ENCODE results near the gene TPD52L2. TPM values are rescaled to one million over a fixed set of nuclear protein-coding genes. Genes with fewer than 3 reads are reported as not detected.
"Not testable (repeated sequence)": the region's sequence is repeated elsewhere in the genome, so short reads cannot be mapped to it uniquely, and the experiment has no call there.

Gene TPD52L2
- polyA plus RNA-seq, 6 donors from 2014 or later = 61.1 to 105 (median 79.9) TPM

DNA sequence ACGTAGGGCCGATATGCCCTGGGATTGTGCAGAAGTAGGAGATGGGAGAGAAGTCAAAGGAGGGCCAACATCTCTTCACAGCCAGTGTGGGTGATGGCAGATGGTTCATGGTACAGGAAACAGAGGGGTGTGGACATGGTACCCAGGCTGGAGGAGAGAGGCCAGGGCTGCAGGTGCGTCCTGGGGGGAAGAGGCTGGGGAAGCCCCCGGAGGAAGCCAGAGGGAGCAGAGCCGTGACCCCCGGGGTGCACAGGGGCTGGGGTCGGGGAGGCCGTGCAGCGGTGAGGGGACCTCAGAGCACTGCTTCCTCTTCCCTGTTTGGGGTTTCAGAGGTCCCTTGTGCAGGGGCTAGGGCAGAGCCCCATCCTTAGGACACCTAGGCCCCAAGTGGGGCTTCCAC, 22.8 kb upstream of the TPD52L2 start:
- ATAC-seq (ENCODE audit: low read depth in 2 of 2) (peak; percentile 76 to 88), DNase-seq (peak; percentile 53)
- peak overlapping the region in 3 of 6 donors; percentile 34 to 82 (median 62) for H3K27ac Mint-ChIP-seq
- peak overlapping the region in 7 of 8 donors; percentile 16 to 83 (median 54) for H3K4me3 Mint-ChIP-seq
- H3K9me3 Mint-ChIP-seq = no peaks in the 10 kb centered on the region
- no peaks in the 10 kb centered on the region for H3K36me3 Mint-ChIP-seq
- H3K27me3 Mint-ChIP-seq = peaks cover 6 to 44% (median 29%) of the 10 kb centered on the region in 3 donors
- H3K4me1 Mint-ChIP-seq = peaks cover 26 to 39% (median 29%) of the 10 kb centered on the region in 3 donors

DNA sequence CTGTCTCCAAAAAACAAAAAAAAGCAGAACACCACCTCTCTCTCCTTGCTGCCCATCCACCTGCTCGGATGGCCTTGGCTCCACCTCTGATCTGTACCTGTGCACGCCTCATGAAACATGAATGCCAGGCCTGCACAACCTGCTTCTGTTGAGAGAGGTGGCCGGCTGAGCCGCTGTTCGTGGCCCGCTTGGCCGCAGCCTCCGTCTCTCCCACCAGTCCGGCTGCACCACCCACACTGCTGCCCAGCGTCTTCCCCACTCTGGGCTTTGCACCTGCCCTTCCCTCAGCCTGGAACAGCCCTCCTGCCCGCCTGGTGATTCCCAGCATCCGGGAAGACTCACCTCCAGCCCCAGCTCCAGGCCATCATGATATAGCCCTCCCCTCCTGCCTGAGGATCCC, 21.8 kb upstream of the TPD52L2 start:
- H3K4me1 Mint-ChIP-seq = peaks cover 26 to 39% (median 26%) of the 10 kb centered on the region in 3 donors
- peak overlapping the region in 1 of 6 donors; percentile 88 for H3K27ac Mint-ChIP-seq
- H3K36me3 Mint-ChIP-seq = no peaks in the 10 kb centered on the region
- H3K4me3 Mint-ChIP-seq = peak overlapping the region in 3 of 8 donors; percentile 18 to 29 (median 19)
- DNase-seq (no peak), ATAC-seq (ENCODE audit: low read depth in 2 of 2) (no peak)
- no peaks in the 10 kb centered on the region for H3K9me3 Mint-ChIP-seq
- H3K27me3 Mint-ChIP-seq = peaks cover 6 to 40% (median 29%) of the 10 kb centered on the region in 3 donors

DNA sequence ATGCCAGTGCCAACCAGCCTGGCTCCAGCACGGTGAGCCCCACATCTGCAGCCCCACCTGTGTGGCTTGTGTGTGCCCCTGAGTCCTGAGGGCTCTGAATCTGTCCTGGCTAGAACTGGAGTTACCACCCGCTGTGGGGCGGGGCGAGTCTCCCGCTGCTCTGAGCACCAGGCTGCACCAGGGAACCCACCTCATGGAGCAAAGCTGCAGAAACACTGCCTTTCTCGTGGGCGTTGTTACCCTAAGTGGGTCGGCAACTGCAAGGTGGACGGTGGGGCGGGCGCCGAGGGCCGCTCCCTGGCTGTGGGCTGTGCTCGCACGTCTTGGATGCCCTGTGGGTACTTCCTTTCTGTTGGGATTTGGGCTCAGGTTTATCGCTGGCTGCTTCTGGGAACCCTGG, 21.3 kb upstream of the TPD52L2 start:
- Mint-ChIP-seq H3K36me3 (no peaks in the 10 kb centered on the region), H3K9me3 (no peaks in the 10 kb centered on the region), H3K27me3 (peaks cover 6 to 40% (median 29%) of the 10 kb centered on the region in 3 donors), H3K4me1 (peaks cover 26 to 39% (median 26%) of the 10 kb centered on the region in 3 donors), H3K27ac (peak overlapping the region in 2 of 6 donors; percentile 47 to 88), H3K4me3 (peak overlapping the region in 3 of 8 donors; percentile 12 to 64 (median 41))
- no peak for DNase-seq
- ATAC-seq (ENCODE audit: low read depth in 2 of 2) = no peak

DNA sequence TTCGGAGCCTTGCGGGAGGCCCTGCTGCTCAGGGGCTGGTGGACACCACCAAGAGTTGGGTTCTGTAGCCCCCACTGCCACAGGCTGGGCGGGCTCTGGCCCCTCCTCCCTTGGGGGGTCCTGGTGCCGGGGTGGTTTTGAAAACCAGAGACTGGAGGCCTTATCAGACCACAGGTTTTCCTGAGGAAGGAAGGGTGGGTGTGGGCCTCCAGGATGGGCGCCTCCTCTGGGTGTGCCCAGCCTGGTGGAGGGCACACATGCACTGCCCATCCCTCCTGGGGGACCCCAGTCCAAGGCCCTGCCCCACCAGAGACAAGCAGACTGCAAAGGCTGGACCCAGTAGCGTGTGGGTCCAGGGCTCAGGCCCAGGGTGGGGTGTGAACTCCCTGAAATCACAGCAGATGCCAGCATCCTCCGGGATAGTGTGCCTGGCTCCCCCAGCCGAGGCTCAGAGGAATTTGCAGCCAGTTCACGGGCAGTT, 20.5 kb upstream of the TPD52L2 start:
- no peaks in the 10 kb centered on the region for H3K9me3 Mint-ChIP-seq
- ATAC-seq (ENCODE audit: low read depth in 2 of 2) (no peak), DNase-seq (no peak)
- H3K27me3 Mint-ChIP-seq = peaks cover 6 to 40% (median 29%) of the 10 kb centered on the region in 3 donors
- no peaks in the 10 kb centered on the region for H3K36me3 Mint-ChIP-seq
- H3K4me3 Mint-ChIP-seq = peak overlapping the region in 1 of 8 donors; percentile 16
- no peak overlapping the region for H3K27ac Mint-ChIP-seq
- H3K4me1 Mint-ChIP-seq = peaks cover 26 to 39% (median 26%) of the 10 kb centered on the region in 3 donors

DNA sequence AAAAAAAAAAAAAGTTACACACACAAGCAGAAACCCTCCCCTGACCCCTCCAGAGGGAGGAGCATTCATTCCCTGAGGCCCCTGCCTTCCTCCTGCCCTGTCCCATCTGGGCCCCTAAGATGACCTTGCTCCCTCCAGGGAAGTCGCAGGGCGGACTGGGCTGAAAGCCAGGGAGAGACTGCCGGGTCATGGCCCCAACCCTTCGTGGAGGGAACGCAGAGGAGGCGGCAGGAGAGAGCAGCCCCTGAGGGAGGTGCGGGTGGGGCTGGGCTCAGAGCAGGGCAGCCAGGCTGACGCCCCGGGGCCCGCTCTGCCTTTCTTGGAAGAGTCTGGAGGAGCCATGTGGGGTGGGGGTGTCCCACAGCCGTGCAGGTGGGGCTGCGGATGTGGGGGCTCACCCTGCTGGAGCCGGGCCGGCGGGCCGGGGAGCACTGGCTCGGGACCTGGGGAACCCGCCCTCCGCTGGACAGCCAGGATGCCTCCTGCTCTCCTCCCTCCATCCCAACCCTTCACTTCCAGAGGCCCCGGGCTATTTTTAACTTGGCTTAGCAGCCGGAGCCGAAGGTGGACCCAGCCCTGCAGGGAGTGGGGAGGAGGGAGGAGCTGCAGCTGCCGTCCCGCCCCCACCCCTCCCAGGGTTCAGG, 18.8 kb upstream of the TPD52L2 start:
- H3K4me1 Mint-ChIP-seq = peaks cover 29 to 37% (median 31%) of the 10 kb centered on the region in 3 donors
- H3K27ac Mint-ChIP-seq = peak overlapping the region in 1 of 6 donors; percentile 59
- peaks cover 14 to 50% (median 33%) of the 10 kb centered on the region in 3 donors for H3K27me3 Mint-ChIP-seq
- DNase-seq (no peak), ATAC-seq (ENCODE audit: low read depth in 2 of 2) (no peak)
- H3K9me3 Mint-ChIP-seq = no peaks in the 10 kb centered on the region
- H3K36me3 Mint-ChIP-seq = no peaks in the 10 kb centered on the region
- no peak overlapping the region for H3K4me3 Mint-ChIP-seq

DNA sequence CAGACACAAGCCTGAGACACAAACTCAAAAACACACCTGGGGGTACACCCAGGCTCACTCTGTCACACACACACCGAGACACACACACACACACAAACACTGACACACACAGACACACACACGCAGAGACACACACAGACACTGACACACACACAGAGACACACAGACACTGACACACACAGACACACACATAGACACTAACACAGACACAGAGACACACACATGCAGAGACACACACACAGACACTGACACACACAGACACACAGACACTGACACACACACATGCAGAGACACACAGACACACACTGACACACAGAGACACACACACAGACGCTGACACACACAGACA, 18.2 kb upstream of the TPD52L2 start:
- ATAC-seq (ENCODE audit: low read depth in 2 of 2) (no peak), DNase-seq (no peak)
- Mint-ChIP-seq H3K27ac (no peak overlapping the region), H3K27me3 (peaks cover 15 to 54% (median 35%) of the 10 kb centered on the region in 3 donors), H3K4me3 (no peak overlapping the region), H3K9me3 (no peaks in the 10 kb centered on the region), H3K4me1 (peaks cover 27 to 38% (median 29%) of the 10 kb centered on the region in 3 donors), H3K36me3 (no peaks in the 10 kb centered on the region)

DNA sequence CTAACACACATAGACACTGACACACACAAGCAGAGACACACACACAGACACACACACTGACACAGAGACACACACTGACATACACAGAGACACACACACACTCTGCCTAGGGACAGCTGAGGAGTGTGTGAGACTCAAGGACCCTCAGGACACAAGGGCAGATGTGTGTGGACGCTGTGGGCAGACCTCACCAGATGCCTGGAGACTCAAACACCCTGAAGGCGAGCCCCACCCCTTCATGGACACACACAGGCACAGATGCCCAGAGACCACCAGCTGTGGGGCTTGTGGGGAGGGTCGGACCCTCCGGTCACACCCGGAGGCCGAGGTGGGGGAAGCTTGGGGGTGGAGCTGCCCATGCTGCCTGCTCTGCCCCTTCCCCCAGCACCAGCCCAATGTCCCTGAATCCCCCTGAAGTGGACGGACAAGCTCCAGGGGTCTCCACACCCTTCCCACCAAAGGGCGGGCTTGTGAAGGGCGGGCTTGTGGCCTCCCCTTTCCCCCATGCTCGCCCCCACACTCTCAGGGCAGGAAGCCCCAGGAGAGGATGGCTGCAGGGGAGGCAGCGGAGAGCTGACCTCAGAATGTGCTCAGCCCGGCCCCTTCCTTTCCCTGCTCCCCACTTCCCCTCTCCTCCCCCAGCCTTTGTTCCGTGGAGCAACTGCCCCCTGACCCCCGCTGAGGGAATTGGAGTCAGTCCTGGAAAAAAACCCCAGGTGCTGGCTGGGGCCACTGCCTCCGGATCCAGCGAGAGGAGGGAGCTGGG, 17.6 kb upstream of the TPD52L2 start:
- no peak overlapping the region for H3K27ac Mint-ChIP-seq
- H3K9me3 Mint-ChIP-seq = peaks cover 0 to 2% (median 0%) of the 10 kb centered on the region in 7 donors
- peaks cover 14 to 55% (median 35%) of the 10 kb centered on the region in 3 donors for H3K27me3 Mint-ChIP-seq
- ATAC-seq (ENCODE audit: low read depth in 2 of 2) (no peak), DNase-seq (no peak)
- H3K4me1 Mint-ChIP-seq = peaks cover 22 to 32% (median 24%) of the 10 kb centered on the region in 3 donors
- H3K4me3 Mint-ChIP-seq = no peak overlapping the region
- H3K36me3 Mint-ChIP-seq = no peaks in the 10 kb centered on the region

DNA sequence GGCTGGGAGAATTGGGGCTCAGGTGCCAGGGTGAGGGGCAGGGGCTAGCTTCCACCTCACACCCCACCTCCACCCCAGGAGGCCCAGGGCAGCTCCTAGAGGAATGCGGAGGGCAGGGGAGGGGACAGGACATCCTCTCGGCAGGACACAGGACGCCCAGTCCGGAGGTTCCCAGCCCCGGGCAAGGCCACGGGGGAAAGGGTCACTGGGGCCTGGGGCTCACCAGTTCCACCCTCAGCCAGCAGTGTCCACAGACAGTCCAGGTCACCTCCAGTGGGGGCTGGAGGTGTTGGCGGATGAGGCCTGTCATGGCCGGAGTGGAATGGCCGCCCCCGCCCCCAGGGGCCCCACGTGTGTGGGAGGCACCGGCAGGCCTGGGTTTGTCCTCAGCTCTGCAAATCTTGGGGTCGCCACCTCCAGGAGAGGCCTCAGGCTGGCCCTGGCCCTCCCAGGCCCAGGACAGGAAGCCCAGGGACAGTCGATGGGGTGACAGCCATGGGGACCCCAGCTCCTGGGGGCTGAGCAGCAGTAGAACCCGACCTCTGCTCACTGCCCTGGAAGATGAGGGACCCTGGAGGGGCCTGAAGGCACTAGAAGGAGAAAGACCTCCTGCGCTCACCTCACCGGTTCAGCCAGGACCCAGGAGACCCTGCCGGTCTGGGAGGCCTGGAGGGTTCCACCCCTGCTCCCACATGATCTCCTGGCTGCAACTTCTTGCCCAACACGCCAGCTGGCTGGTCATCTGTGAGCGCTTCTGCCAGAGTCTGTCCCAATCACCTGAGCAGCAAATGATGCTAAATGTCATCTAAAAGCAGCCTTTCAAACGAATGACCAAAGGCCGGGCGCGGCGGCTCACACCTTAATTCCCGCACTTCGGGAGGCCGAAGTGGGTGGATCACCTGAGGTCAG, 16.8 kb upstream of the TPD52L2 start:
- ATAC-seq (ENCODE audit: low read depth in 2 of 2) = no peak
- H3K4me1 Mint-ChIP-seq = peaks cover 20 to 24% (median 22%) of the 10 kb centered on the region in 3 donors
- DNase-seq = no peak
- H3K27ac Mint-ChIP-seq = no peak overlapping the region
- H3K4me3 Mint-ChIP-seq = no peak overlapping the region
- peaks cover 0 to 2% (median 0%) of the 10 kb centered on the region in 7 donors for H3K9me3 Mint-ChIP-seq
- H3K27me3 Mint-ChIP-seq = peaks cover 14 to 56% (median 33%) of the 10 kb centered on the region in 3 donors
- no peaks in the 10 kb centered on the region for H3K36me3 Mint-ChIP-seq

DNA sequence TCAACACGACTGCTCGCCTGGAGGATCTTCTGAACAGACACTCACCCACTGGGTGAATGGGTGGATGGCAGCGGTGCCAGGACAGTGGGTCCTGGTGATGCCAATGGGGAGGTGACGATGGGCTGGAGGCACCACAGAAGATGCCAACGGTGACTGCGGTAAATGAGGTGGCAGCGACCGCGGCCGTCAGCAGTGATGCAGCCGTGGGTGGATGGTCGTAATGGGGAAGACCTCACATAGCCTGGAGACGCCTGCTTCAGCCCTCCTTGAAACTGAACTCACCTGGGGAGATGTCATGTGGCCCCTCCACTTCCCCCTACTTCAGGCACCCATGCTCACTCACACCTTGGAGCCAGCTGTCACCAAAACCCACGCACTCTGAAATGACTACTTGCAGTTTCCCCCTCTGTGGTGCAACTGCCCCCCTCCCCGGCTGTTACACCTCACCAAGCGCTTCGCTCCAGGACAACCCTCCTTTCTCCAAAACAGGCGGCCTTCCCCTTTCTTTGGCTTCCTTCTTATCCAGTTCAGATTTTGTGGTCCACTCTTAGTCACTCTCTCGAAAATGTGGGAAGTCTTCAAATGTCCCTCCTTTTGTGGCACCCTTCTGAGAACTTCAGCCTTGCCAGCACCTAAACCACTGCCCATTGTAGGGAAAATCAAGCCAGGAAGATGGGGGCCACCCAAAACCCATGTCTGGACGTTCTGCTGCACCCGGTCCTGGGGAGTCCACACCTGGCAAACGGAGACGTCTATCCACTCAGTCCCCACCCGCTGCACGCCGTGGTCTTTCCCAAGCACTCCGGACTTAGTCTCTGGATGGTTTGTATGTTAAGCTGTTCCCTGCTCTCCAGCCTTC, 14.2 kb upstream of the TPD52L2 start:
- ATAC-seq (ENCODE audit: low read depth in 2 of 2) = peak; percentile 78 to 85
- H3K27ac Mint-ChIP-seq = peak overlapping the region in 3 of 6 donors; percentile 75 to 95 (median 81)
- H3K4me3 Mint-ChIP-seq = no peak overlapping the region

DNA sequence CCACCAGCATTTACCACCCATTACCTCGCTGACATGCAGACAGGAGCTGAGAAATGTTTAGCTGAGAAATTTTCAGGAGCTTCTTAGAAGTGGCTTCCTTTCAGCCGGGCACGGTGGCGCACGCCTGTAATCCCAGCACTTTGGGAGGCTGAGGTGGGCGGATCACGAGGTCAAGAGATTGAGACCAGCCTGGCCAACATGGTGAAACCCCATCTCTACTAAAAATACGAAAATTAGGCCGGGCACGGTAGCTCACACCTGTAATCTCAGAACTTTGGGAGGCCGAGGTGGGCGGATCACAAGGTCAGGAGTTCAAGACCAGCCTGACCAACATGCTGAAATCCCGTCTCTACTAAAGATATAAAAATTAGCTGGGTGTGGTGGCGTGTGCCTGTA, 13.5 kb upstream of the TPD52L2 start:
- H3K36me3 Mint-ChIP-seq; DNase-seq; H3K27ac Mint-ChIP-seq; ATAC-seq (ENCODE audit: low read depth in 2 of 2); H3K9me3 Mint-ChIP-seq: not testable (repeated sequence)
- peak overlapping the region in 1 of 8 donors; percentile 22 for H3K4me3 Mint-ChIP-seq
- peaks cover 14 to 25% (median 22%) of the 10 kb centered on the region in 3 donors for H3K27me3 Mint-ChIP-seq
- H3K4me1 Mint-ChIP-seq = peaks cover 8 to 17% (median 13%) of the 10 kb centered on the region in 3 donors

More for the DNA sequence above, 14.2 kb upstream of the TPD52L2 start:
- peaks cover 0 to 2% (median 0%) of the 10 kb centered on the region in 7 donors for H3K9me3 Mint-ChIP-seq
- no peaks in the 10 kb centered on the region for H3K36me3 Mint-ChIP-seq
- DNase-seq = peak; percentile 46
- peaks cover 14 to 30% (median 22%) of the 10 kb centered on the region in 3 donors for H3K27me3 Mint-ChIP-seq
- peaks cover 12 to 17% (median 13%) of the 10 kb centered on the region in 3 donors for H3K4me1 Mint-ChIP-seq

DNA sequence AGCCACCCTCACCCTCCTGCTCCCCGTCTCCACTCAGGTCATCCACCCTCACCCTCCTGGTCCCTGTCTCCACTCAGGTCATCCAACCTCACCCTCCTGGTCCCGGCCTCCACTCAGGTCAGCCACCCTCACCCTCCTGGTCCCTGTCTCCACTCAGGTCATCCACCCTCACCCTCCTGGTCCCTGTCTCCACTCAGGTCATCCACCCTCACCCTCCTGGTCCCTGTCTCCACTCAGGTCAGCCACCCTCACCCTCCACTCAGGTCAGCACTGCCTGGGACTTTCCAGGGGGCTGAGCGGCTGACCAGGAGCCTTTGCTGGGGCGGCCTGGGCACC, 11.4 kb upstream of the TPD52L2 start:
- DNase-seq; H3K36me3 Mint-ChIP-seq; H3K4me3 Mint-ChIP-seq; H3K9me3 Mint-ChIP-seq; ATAC-seq (ENCODE audit: low read depth in 2 of 2): not testable (repeated sequence)
- peaks cover 24 to 39% (median 33%) of the 10 kb centered on the region in 3 donors for H3K4me1 Mint-ChIP-seq
- peak overlapping the region in 2 of 6 donors; percentile 26 to 59 for H3K27ac Mint-ChIP-seq
- peaks cover 14 to 25% (median 22%) of the 10 kb centered on the region in 3 donors for H3K27me3 Mint-ChIP-seq
